Lung (tissue), 12 donors: Measurements from ENCODE around the gene RRP8. TPM values are rescaled to one million over a fixed set of nuclear protein-coding genes. Genes with fewer than 3 reads are reported as not detected.

Experiments used
- ATAC-seq: fragments of 200-7000 bp; cut with Tn5 transposase; one replicate; pipeline ENCODE4 v1.9.1; 2020; ENCODE audit warnings: moderate number of reproducible peaks; ENCODE audit not compliant: insufficient read depth, low FRiP score
- DNase-seq, 3 donors: peaks; one replicate each; pipeline ENCODE4 v3.0.0-alpha.2; 2013 to 2017
- H3K27ac ChIP-seq, 2 donors: one replicate each; pipeline ENCODE4 v1.5.1; 2013; ENCODE audit warnings: mild to moderate bottlenecking in 2 of 2, moderate library complexity in 2 of 2, control low read depth in 1 of 2, inconsistent platforms in 1 of 2, low read depth in 1 of 2, low read length in 1 of 2
- H3K27me3 ChIP-seq, 3 donors: one replicate each; pipeline ENCODE4 v1.5.1; 2013; ENCODE audit warnings: low read length in 2 of 3; ENCODE audit not compliant: control insufficient read depth in 3 of 3, insufficient read depth in 3 of 3
- H3K36me3 ChIP-seq, 4 donors: one replicate each; pipeline ENCODE4 v1.5.1; 2013; ENCODE audit warnings: low read length in 4 of 4, mild to moderate bottlenecking in 1 of 4, moderate library complexity in 1 of 4; ENCODE audit not compliant: control insufficient read depth in 4 of 4, insufficient read depth in 4 of 4
- H3K4me1 ChIP-seq, 5 donors: one replicate each; pipeline ENCODE4 v1.5.1; 2013; ENCODE audit warnings: low read length in 5 of 5, mild to moderate bottlenecking in 2 of 5, moderate library complexity in 1 of 5; ENCODE audit not compliant: control insufficient read depth in 5 of 5, insufficient read depth in 5 of 5
- H3K4me3 ChIP-seq: one replicate; pipeline ENCODE4 v1.5.1; 2013; ENCODE audit warnings: mild to moderate bottlenecking, control low read depth, moderate library complexity
- H3K9ac ChIP-seq, 2 donors: one replicate each; pipeline ENCODE4 v1.5.1; 2013; ENCODE audit warnings: low read length in 2 of 2, control low read depth in 1 of 2; ENCODE audit not compliant: insufficient read depth in 1 of 2
- H3K9me3 ChIP-seq, 4 donors: one replicate each; pipeline ENCODE4 v1.5.1; 2013; ENCODE audit warnings: low read length in 3 of 4, mild to moderate bottlenecking in 1 of 4, moderate library complexity in 1 of 4; ENCODE audit not compliant: control insufficient read depth in 4 of 4, insufficient read depth in 3 of 4
- WGBS, 2 donors: extraction: QIAGEN DNeasy Blood & Tissue Kit; methylation state at CpG; one replicate each; pipeline ENCODE4 v1.1.7; 2013; 5-methylcytosine and 5-hydroxymethylcytosine counted together
- polyA plus RNA-seq, 2 donors: library from polyadenylated mRNA; stranded (reverse); fragments of 200-250 nt; gene quantifications; one replicate each; pipeline ENCODE4 v1.2.1, GENCODE V29; 2013
- total RNA-seq, 2 donors: library from RNA; depleted of rRNA in 1 of 2; stranded (reverse); fragments of >200 nt in 1 of 2; gene quantifications; one replicate each; pipeline ENCODE4 v1.2.1, GENCODE V29; 2014 to 2021
- TF ChIP-seq, protein P1 (sequence below): IDR thresholded peaks from 2 replicates; pipeline ENCODE4 v1.5.1; 2012; ENCODE audit warnings: mild to moderate bottlenecking; ENCODE audit errors: control extremely low read depth, extremely low read depth
- donor health status: control.
- donor health status: control.
- donor health status: Bipolar disorder and iron deficiency.
- donor health status: healthy.
- donor health status: DM: yes; HTN: yes; CAD: no.

The RRP8 gene
- total and polyA plus RNA-seq, 4 donors, result 15.0 to 19.1 (median 16.8) TPM

DNA sequence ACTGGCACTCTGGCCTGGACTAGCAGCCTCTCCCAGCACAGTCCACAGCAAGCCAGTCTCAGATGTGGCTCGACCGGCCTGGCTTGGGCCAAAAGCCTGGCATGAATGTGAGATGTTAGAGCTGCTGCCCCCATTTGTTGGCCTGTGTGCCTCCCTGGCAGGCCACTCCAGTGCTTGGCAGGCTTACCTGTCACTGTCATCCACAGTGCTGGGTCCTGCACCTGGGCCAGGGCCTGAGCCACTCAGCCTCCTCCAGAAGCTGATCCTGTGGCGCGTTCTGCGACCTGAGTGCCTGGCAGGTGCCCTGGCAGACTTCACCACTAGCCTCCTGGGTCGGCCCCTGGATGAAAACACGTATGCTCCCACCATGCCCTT, 36.1 kb downstream of the RRP8 start:
- no peak overlapping the region for H3K4me3 ChIP-seq
- WGBS, 2 donors, result 96% methylated on average over 7 of the region's 7 CpGs
- DNase-seq, result no peak
- TF ChIP-seq, protein P1, sequence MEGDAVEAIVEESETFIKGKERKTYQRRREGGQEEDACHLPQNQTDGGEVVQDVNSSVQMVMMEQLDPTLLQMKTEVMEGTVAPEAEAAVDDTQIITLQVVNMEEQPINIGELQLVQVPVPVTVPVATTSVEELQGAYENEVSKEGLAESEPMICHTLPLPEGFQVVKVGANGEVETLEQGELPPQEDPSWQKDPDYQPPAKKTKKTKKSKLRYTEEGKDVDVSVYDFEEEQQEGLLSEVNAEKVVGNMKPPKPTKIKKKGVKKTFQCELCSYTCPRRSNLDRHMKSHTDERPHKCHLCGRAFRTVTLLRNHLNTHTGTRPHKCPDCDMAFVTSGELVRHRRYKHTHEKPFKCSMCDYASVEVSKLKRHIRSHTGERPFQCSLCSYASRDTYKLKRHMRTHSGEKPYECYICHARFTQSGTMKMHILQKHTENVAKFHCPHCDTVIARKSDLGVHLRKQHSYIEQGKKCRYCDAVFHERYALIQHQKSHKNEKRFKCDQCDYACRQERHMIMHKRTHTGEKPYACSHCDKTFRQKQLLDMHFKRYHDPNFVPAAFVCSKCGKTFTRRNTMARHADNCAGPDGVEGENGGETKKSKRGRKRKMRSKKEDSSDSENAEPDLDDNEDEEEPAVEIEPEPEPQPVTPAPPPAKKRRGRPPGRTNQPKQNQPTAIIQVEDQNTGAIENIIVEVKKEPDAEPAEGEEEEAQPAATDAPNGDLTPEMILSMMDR, result no peak
- peaks cover 0 to 9% (median 0%) of the 10 kb centered on the region in 4 donors for H3K36me3 ChIP-seq
- ATAC-seq, result no peak
- H3K4me1 ChIP-seq, result peaks cover 4 to 11% (median 7%) of the 10 kb centered on the region in 5 donors
- no peaks in the 10 kb centered on the region for H3K9me3 ChIP-seq
- H3K27ac ChIP-seq, result no peak overlapping the region
- no peak overlapping the region for H3K9ac ChIP-seq
- peaks cover 0 to 5% (median 0%) of the 10 kb centered on the region in 3 donors for H3K27me3 ChIP-seq

DNA sequence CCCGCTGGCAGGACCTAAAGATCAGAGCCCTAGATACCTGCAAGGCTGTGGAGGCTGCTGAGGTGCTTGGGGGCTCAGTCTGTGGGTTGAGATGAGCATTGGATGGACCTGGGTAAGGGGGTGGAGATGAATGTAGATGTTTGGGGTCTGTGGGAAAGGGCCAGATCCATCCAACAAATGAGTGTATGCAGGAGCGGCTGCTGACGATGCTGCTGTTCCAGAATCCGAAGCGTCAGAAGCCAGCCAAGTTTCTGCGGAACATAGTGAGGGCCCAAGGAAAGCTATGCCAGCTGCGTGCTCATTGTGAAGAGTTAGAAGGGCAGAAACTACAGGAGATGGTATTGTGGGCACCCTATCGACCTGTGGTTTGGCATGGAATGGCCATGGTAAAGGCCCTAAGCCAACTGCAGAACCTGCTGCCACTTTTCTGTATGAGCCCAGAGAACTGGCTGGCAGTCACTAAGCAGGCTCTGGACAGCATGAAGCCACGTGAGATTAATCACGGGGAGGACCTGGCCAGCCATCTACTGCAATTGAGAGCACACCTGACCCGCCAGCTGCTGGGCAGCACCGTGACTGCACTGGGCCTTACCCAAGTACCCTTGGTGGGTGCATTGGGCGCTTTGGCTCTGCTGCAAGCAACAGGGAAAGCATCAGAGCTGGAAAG, 36.6 kb downstream of the RRP8 start:
- Histone ChIP-seq H3K4me1 (peaks cover 4 to 11% (median 7%) of the 10 kb centered on the region in 5 donors), H3K27ac (no peak overlapping the region), H3K36me3 (peaks cover 0 to 9% (median 0%) of the 10 kb centered on the region in 4 donors), H3K27me3 (peaks cover 0 to 5% (median 0%) of the 10 kb centered on the region in 3 donors), H3K9ac (no peak overlapping the region), H3K9me3 (no peaks in the 10 kb centered on the region), H3K4me3 (no peak overlapping the region)
- TF ChIP-seq, protein P1, result no peak
- no peak for ATAC-seq
- DNase-seq, result no peak
- WGBS, 2 donors, result 93% methylated on average over 13 of the region's 13 CpGs

DNA sequence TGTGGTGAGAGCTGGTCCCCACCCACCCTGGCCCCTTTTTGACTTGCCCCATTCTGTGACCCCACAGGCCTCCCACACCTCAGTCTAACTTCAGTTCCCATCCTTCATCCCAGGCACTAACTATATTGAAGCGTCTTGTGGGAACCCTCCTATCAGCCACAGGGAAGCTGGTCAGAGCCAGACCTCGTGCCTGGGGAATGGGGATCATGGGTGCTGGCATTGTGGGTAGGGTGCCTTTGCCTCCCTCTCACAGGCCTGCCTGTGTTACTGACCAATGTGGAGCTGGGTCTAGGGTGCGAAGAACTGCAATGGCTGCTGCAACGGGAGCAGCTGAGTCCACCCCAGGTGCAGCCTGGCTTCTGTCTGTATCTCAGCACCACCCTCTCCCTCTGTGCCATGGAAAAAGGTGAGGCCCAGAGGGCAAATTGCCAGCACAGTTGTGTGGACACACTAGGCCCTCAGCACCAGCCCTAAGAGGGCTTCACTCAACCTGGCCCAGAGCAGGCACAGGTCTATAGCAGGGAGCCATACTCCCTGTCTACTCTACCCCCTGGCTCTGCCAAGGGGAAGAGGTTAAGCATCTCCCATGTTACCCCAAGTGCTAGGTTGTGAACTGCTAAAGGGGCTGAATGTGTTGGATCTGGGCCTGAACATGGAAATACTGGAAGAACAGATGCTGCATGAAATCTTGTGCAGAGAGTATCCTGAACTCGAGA, 37.3 kb downstream of the RRP8 start:
- no peak overlapping the region for H3K27ac ChIP-seq

More for the DNA sequence above, 37.3 kb downstream of the RRP8 start:
- no peak overlapping the region for H3K4me3 ChIP-seq
- TF ChIP-seq, protein P1, result no peak
- peaks cover 4 to 11% (median 7%) of the 10 kb centered on the region in 5 donors for H3K4me1 ChIP-seq
- DNase-seq, result no peak
- no peaks in the 10 kb centered on the region for H3K9me3 ChIP-seq
- H3K9ac ChIP-seq, result no peak overlapping the region
- peaks cover 0 to 9% (median 0%) of the 10 kb centered on the region in 4 donors for H3K36me3 ChIP-seq
- WGBS, 2 donors, result 93 to 98% methylated on average over 5 of the region's 5 CpGs
- H3K27me3 ChIP-seq, result no peaks in the 10 kb centered on the region
- no peak for ATAC-seq
